H9 (cell line): ENCODE results near the gene TNIK. TPM values are rescaled to one million over a fixed set of nuclear protein-coding genes. Genes with fewer than 3 reads are reported as not detected.

Experiments
- DNase-seq: peaks from one replicate; pipeline ENCODE4 v3.0.0-alpha.2; 2017
- H2AFZ ChIP-seq: one replicate; pipeline ENCODE4 v1.6.1; 2013; ENCODE audit warnings: mild to moderate bottlenecking, low read length, control low read depth, moderate library complexity
- H2AK5ac ChIP-seq: 2 replicates; pipeline ENCODE4 v1.6.1; 2013; ENCODE audit warnings: low read length, control low read depth, mixed read lengths; ENCODE audit not compliant: insufficient read length
- H2BK120ac ChIP-seq: one replicate; pipeline ENCODE4 v1.6.1; 2013; ENCODE audit warnings: low read depth, mild to moderate bottlenecking, low read length, control low read depth, inconsistent platforms; ENCODE audit not compliant: poor library complexity, severe bottlenecking
- H2BK12ac ChIP-seq: 2 replicates; pipeline ENCODE4 v1.6.1; 2013; ENCODE audit warnings: low read length, control low read depth, mixed read lengths, low read depth; ENCODE audit not compliant: insufficient read length
- H2BK15ac ChIP-seq: 2 replicates; pipeline ENCODE4 v1.6.1; 2013; ENCODE audit warnings: low read depth, low read length, control low read depth
- H2BK20ac ChIP-seq: one replicate; pipeline ENCODE4 v1.6.1; 2013; ENCODE audit warnings: low read depth, mild to moderate bottlenecking, low read length, control low read depth, inconsistent platforms; ENCODE audit not compliant: poor library complexity, severe bottlenecking
- H2BK5ac ChIP-seq: 2 replicates; pipeline ENCODE4 v1.6.1; 2013; ENCODE audit warnings: low read length, control low read depth, mixed read lengths; ENCODE audit not compliant: insufficient read length
- H3K14ac ChIP-seq: 2 replicates; pipeline ENCODE4 v1.6.1; 2013; ENCODE audit warnings: low read length, control low read depth; ENCODE audit not compliant: insufficient read depth
- H3K18ac ChIP-seq: 2 replicates; pipeline ENCODE4 v1.6.1; 2013; ENCODE audit warnings: low read depth, mild to moderate bottlenecking, mixed read lengths, low read length, control low read depth; ENCODE audit not compliant: insufficient read length
- H3K23ac ChIP-seq: 2 replicates; pipeline ENCODE4 v1.6.1; 2013; ENCODE audit warnings: low read length, control low read depth, mixed read lengths, low read depth; ENCODE audit not compliant: insufficient read length
- H3K23me2 ChIP-seq: 2 replicates; pipeline ENCODE4 v1.6.1; 2013; ENCODE audit warnings: low read depth, mild to moderate bottlenecking, mixed read lengths, low read length, control low read depth; ENCODE audit not compliant: insufficient read length, poor library complexity, severe bottlenecking
- H3K27ac ChIP-seq: 2 replicates; pipeline ENCODE4 v1.5.1; 2013; ENCODE audit warnings: low read length, control low read depth, mixed read lengths, low read depth; ENCODE audit not compliant: insufficient read length
- H3K27me3 ChIP-seq: 2 replicates; pipeline ENCODE4 v1.6.1; 2013; ENCODE audit warnings: low read length, control low read depth, inconsistent platforms; ENCODE audit not compliant: insufficient read depth
- H3K4ac ChIP-seq: 2 replicates; pipeline ENCODE4 v1.6.1; 2013; ENCODE audit warnings: low read depth, mild to moderate bottlenecking, control low read depth, inconsistent platforms, low read length, moderate library complexity
- H3K4me1 ChIP-seq: 2 replicates; pipeline ENCODE4 v1.6.1; 2013; ENCODE audit warnings: low read length, control low read depth, inconsistent platforms; ENCODE audit not compliant: insufficient read depth
- H3K4me2 ChIP-seq: 2 replicates; pipeline ENCODE4 v1.6.1; 2013; ENCODE audit warnings: low read length, control low read depth, mixed read lengths; ENCODE audit not compliant: insufficient read length, insufficient read depth
- H3K56ac ChIP-seq: 2 replicates; pipeline ENCODE4 v1.6.1; 2013; ENCODE audit warnings: low read depth, mild to moderate bottlenecking, mixed read lengths, low read length, control low read depth; ENCODE audit not compliant: insufficient read length
- H3K79me1 ChIP-seq: 2 replicates; pipeline ENCODE4 v1.6.1; 2013; ENCODE audit warnings: low read depth, mild to moderate bottlenecking, moderate library complexity, low read length, control low read depth, inconsistent platforms; ENCODE audit not compliant: insufficient read depth, poor library complexity, severe bottlenecking
- H3K79me2 ChIP-seq: 2 replicates; pipeline ENCODE4 v1.6.1; 2013; ENCODE audit warnings: low read length, control low read depth, inconsistent platforms; ENCODE audit not compliant: insufficient read depth
- H3K9ac ChIP-seq: 2 replicates; pipeline ENCODE4 v1.6.1; 2013; ENCODE audit warnings: low read length, control low read depth, mixed read lengths; ENCODE audit not compliant: insufficient read length; ENCODE audit errors: extremely low read depth
- H3K9me3 ChIP-seq: one replicate; pipeline ENCODE4 v1.6.1; 2013; ENCODE audit warnings: low read depth, low read length, inconsistent platforms; ENCODE audit not compliant: control insufficient read depth
- H3T11ph ChIP-seq: one replicate; pipeline ENCODE4 v1.6.1; 2013; ENCODE audit warnings: mild to moderate bottlenecking, low read length, control low read depth, inconsistent platforms
- H4K20me1 ChIP-seq: one replicate; pipeline ENCODE4 v1.6.1; 2013; ENCODE audit not compliant: control insufficient read depth, insufficient read length, insufficient read depth
- H4K5ac ChIP-seq: 2 replicates; pipeline ENCODE4 v1.6.1; 2013; ENCODE audit warnings: low read depth, mild to moderate bottlenecking, mixed read lengths, low read length, control low read depth; ENCODE audit not compliant: insufficient read length
- H4K8ac ChIP-seq: replicated peaks from 2 replicates; pipeline ENCODE4 v1.6.1; 2013; ENCODE audit warnings: low read length, control low read depth, mixed read lengths, low read depth; ENCODE audit not compliant: insufficient read length
- H4K91ac ChIP-seq: 2 replicates; pipeline ENCODE4 v1.6.1; 2013; ENCODE audit warnings: low read depth, mild to moderate bottlenecking, moderate library complexity, mixed read lengths, low read length, control low read depth; ENCODE audit not compliant: insufficient read length
- H3K27ac Mint-ChIP-seq, 3 experiments: 2 replicates in 2 of 3; 3 replicates in 1 of 3; pipeline ENCODE4 v1.8.0; 2020 to 2021; ENCODE audit warnings: mixed read lengths in 3 of 3, mild to moderate bottlenecking in 1 of 3, moderate library complexity in 1 of 3
- H3K27me3 Mint-ChIP-seq: 2 replicates; pipeline ENCODE4 v1.8.0; 2021; ENCODE audit warnings: low read depth, mild to moderate bottlenecking, moderate library complexity, mixed read lengths
- H3K36me3 Mint-ChIP-seq, 3 experiments: 2 replicates in 2 of 3; 3 replicates in 1 of 3; pipeline ENCODE4 v1.8.0; 2020 to 2021; ENCODE audit warnings: low read depth in 3 of 3, mixed read lengths in 3 of 3; ENCODE audit not compliant: insufficient read depth in 1 of 3
- H3K4me1 Mint-ChIP-seq, 2 experiments: 2 replicates each; pipeline ENCODE4 v1.8.0; 2020; ENCODE audit warnings: mixed read lengths in 2 of 2
- H3K4me3 Mint-ChIP-seq, 2 experiments: 2 replicates in 1 of 2; 3 replicates in 1 of 2; pipeline ENCODE4 v1.8.0; 2020 to 2021; ENCODE audit warnings: mild to moderate bottlenecking in 2 of 2, mixed read lengths in 2 of 2, moderate library complexity in 1 of 2
- H3K9me3 Mint-ChIP-seq, 2 experiments: 2 replicates in 1 of 2; 3 replicates in 1 of 2; pipeline ENCODE4 v1.8.0; 2020; ENCODE audit warnings: mild to moderate bottlenecking in 2 of 2, mixed read lengths in 2 of 2, moderate library complexity in 1 of 2
- CTCF ChIP-seq: fragments of 200-600 bp; sonication (generic); conservative IDR thresholded peaks from 3 replicates; pipeline ENCODE4 v1.8.0; 2021; ENCODE audit warnings: antibody characterized with exemption, mild to moderate bottlenecking
- WGBS: extraction: QIAGEN DNeasy Blood & Tissue Kit; methylation state at CpG from one replicate; pipeline ENCODE4 v1.1.7; 2013; ENCODE audit warnings: missing lambda C conversion rate, low lambda C conversion rate, mixed read lengths; ENCODE audit not compliant: insufficient read length; ENCODE audit errors: extremely low coverage; 5-methylcytosine and 5-hydroxymethylcytosine counted together
- total RNA-seq: library from RNA; stranded (reverse); gene quantifications from 2 replicates; pipeline ENCODE4 v1.2.1, GENCODE V29; 2021

The TNIK gene
- total RNA-seq, 1 experiment from 2014 or later, result 15.9 TPM

GRCh38 chr3:171116824-171117395, 343.3 kb downstream of the TNIK start:
- Mint-ChIP-seq H3K27me3 (no peaks in the 10 kb centered on the region), H3K4me3 (no peak overlapping the region), H3K9me3 (peaks cover 5 to 11% of the 10 kb centered on the region in 2 experiments; a peak in 4 of 5 replicates), H3K36me3 (peaks cover 13 to 25% (median 15%) of the 10 kb centered on the region in 3 experiments), H3K27ac (peak overlapping the region in 2 of 3 experiments; percentile 34 to 63; a peak in 2 of 7 replicates), H3K4me1 (peaks cover 15 to 16% of the 10 kb centered on the region in 2 experiments)
- no peak overlapping the region for H3K27ac ChIP-seq
- no peak overlapping the region for H3K4ac ChIP-seq
- no peak overlapping the region for H3K18ac ChIP-seq
- H4K20me1 ChIP-seq, result no peaks in the 10 kb centered on the region
- H2BK15ac ChIP-seq, result no peak overlapping the region
- H3K23me2 ChIP-seq, result no peaks in the 10 kb centered on the region
- H2AK5ac ChIP-seq, result no peak overlapping the region
- H3T11ph ChIP-seq, result no peak overlapping the region
- H3K4me1 ChIP-seq, result peaks cover 5% of the 10 kb centered on the region
- H2BK12ac ChIP-seq, result no peak overlapping the region
- H2BK120ac ChIP-seq, result no peak overlapping the region
- H3K14ac ChIP-seq, result no peak overlapping the region
- no peak for DNase-seq
- H2AFZ ChIP-seq, result no peak overlapping the region
- no peak overlapping the region for H3K4me2 ChIP-seq
- no peaks in the 10 kb centered on the region for H3K27me3 ChIP-seq
- no peak for TF ChIP-seq CTCF
- no peak overlapping the region for H4K5ac ChIP-seq
- no peak overlapping the region for H4K8ac ChIP-seq
- no peaks in the 10 kb centered on the region for H3K79me1 ChIP-seq
- H2BK5ac ChIP-seq, result no peak overlapping the region
- H3K9ac ChIP-seq, result no peak overlapping the region
- H2BK20ac ChIP-seq, result no peak overlapping the region
- H3K79me2 ChIP-seq, result no peaks in the 10 kb centered on the region
- no peak overlapping the region for H3K23ac ChIP-seq
- no peaks in the 10 kb centered on the region for H3K9me3 ChIP-seq
- H3K56ac ChIP-seq, result no peak overlapping the region
- no peak overlapping the region for H4K91ac ChIP-seq
- WGBS, result no CpG with 5 or more reads among the region's 2 CpGs
